GM21515 (cell line): ENCODE data around the gene ALDH4A1.
"Not testable (repeated sequence)": the region's sequence is repeated elsewhere in the genome, so short reads cannot be mapped to it uniquely, and the experiment has no call there.

Source experiments
- ATAC-seq: cut with Tn5 transposase; IDR thresholded peaks from one replicate; pipeline ENCODE4 v1.9.1; 2021; ENCODE audit not compliant: unreplicated experiment

The ALDH4A1 gene

GRCh38 chr1:18861082-18861481, 41.3 kb downstream of the ALDH4A1 start:
- ATAC-seq, result no peak

- ATAC-seq, result no peak
Observed at GRCh38 chr1:18859560-18859959, 42.8 kb downstream of the ALDH4A1 start, which contains the start of gene TAS1R2. TAS1R2 (minus strand) TSS chr1:18859660; CDS start chr1:18859660, 0 bp downstream.

GRCh38 chr1:18858070-18858688, 44.2 kb downstream of the ALDH4A1 start:
- ATAC-seq, result no peak

DNA sequence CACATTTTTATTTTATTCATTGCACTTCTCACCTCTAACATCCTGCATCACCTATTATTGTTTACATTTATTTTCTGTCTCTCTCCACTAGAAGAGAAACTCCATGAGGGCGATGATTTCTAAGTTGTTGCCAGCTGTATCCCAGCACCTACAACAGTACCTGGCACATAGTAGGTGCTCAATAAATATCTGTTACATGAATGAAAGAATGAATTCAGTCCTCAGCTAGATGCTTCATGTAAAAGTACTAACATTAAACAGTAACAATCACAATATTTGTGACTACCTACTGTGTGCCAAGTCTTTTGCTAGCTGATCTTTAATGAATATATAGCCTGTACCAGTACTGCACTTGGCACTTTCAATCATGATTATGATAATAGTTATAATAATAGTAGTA, 45.9 kb downstream of the ALDH4A1 start:
- ATAC-seq, result no peak

- ATAC-seq, result no peak
Observed at GRCh38 chr1:18855573-18855972, 46.8 kb downstream of the ALDH4A1 start.

- ATAC-seq, result no peak
Observed at GRCh38 chr1:18854331-18855025, 47.9 kb downstream of the ALDH4A1 start.

- no peak for ATAC-seq
Observed at GRCh38 chr1:18852501-18852900, 49.9 kb downstream of the ALDH4A1 start.

DNA sequence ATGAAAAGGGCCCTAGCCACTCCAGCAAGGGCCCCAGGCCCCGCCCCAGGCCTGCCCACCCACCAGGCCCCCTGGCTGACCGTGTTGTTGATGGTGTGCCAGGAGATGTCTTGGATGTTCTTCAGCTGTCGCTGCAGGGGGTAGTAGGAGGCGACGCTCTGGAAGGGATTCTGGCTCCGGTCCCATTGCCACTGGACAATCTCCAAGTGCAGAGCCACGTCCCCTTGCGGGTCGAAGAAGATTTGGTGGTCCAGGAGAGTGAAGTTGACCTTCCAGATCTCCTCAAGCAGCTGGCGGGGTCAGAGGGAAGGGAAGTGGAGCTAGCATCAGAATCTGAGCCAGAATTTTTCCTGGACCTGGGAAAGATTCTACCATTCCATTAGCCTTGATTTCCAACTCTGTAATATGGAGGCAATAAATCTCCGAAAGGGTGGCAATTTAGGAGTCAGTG, 53.1 kb downstream of the ALDH4A1 start:
- ATAC-seq, result no peak

- ATAC-seq, result not testable (repeated sequence)
Observed at GRCh38 chr1:18847723-18848122, 54.6 kb downstream of the ALDH4A1 start.

DNA sequence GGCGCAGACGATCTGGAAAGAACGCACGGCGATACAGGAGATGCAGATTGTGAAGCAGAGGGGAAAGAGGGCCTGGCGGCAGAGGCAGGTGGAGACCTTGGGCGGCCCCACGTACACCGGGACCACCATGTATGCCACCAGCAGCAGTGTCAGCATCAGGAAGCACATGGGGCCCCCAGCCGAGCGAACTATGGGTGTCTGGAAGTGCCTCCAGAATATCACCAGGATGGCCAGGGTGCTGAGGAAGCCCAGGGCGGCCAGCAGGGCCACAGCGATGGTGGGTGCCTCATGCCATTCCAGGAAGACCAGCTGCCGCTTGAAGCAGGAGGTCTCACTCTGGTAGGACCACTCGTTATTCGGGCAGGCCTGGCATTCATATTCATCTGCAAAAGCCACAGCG, 62.2 kb downstream of the ALDH4A1 start:
- no peak for ATAC-seq

DNA sequence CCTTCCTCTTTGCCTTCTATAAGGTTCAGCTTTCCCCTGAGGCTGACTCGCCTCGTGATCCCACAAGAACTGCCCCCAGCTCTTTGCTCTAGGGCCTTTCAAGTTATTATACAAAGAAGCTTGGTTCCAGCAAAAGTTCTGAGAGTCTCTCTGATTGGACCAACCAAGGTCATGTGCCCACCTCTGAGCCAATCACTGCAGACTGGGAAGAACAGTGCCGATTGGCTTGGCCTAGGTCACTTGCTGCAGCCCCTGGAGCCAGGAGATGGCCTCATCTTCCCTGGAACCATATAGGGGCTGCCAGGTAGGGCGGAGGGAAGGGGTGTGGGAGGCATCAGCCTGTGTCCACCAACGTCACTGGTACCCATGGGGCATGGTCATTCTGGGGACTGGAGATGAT, 65.7 kb downstream of the ALDH4A1 start:
- no peak for ATAC-seq

- ATAC-seq, result not testable (repeated sequence)
Observed at GRCh38 chr1:18832319-18832718, 70.0 kb downstream of the ALDH4A1 start.

DNA sequence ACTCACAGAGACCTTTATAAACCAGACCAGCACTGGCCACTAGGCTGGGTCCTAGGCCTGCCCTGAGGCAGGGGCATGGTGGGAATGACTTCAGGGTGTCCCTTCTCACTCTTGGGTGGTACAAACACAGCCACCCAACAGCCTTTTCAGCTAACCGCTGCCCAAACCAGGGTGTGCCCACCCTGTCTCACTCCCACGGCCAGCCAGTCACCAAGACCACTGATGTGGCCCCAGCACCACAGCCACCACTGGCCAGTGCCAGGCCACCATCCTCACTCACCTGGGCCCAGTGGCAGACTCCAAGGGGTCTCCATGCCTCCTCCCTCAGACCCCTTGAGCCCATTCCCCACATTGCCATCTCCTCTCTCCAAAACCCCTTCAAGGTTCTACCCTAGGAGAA, 70.7 kb downstream of the ALDH4A1 start:
- no peak for ATAC-seq

GRCh38 chr1:18830596-18830995, 71.8 kb downstream of the ALDH4A1 start:
- no peak for ATAC-seq

DNA sequence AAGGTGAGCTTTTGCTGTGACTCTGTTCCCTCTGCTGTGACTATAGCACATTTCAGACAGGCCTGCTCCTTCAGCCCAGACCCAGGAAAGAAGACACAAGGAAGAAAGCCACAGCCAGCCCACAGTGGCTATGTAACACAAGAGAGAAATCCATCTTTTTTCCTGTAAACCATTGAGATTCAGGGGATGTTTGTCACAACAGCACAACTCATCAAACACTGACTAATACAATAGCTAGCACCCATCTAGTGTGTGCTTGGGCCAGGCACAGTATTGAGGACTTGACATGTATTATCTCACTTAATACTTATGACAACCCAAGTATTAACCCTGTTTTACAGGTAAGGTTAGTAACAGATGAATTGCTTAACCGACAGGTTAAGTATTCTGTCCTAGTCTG, 72.7 kb downstream of the ALDH4A1 start:
- no peak for ATAC-seq

DNA sequence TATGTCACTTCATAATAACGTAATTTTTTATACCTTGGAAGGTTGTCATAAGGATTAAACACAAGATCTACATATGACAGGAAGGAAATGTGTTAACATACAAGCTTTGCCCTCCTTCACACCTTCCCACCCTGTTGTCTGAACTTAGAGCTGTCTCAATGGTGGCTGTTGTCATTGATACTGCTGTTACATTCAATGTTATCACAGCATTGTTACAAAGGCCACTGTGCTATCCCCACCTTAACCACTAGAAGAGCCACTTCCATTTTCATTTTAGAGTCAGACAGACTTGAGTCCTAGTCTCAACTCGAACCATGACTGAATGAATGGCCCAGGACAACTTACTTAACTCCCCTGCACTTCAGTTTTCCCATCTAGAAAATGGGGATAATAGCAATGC, 74.1 kb downstream of the ALDH4A1 start:
- ATAC-seq, result no peak

GRCh38 chr1:18823438-18823837, 78.9 kb downstream of the ALDH4A1 start:
- no peak for ATAC-seq
